Esophagus muscularis mucosa (tissue), 4 donors: ENCODE measurements around the gene GRIN3A. TPM values are rescaled to one million over a fixed set of nuclear protein-coding genes. Genes with fewer than 3 reads are reported as not detected.

Experiments
- DNase-seq: peaks from one replicate; pipeline ENCODE4 v3.0.0-alpha.2; 2017; ENCODE audit errors: extremely low spot score
- H3K27ac ChIP-seq, 4 donors: fragments of 200-600 bp; sonication (generic); replicated peaks in 1 of 4; 1 replicate in 3 of 4; 2 replicates in 1 of 4; pipeline ENCODE4 v1.5.1; 2016 to 2019; ENCODE audit warnings: mild to moderate bottlenecking in 1 of 4
- H3K27me3 ChIP-seq, 4 donors: fragments of 200-600 bp; sonication (generic); one replicate each; pipeline versions ENCODE4 v1.5.1 to v1.6.0; 2016 to 2019
- H3K36me3 ChIP-seq, 4 donors: fragments of 200-600 bp; sonication (generic); one replicate each; pipeline ENCODE4 v1.5.1; 2016 to 2019
- H3K4me1 ChIP-seq, 4 donors: fragments of 200-600 bp; sonication (generic); one replicate each; pipeline ENCODE4 v1.5.1; 2016 to 2019
- H3K4me3 ChIP-seq, 4 donors: fragments of 200-600 bp; sonication (generic); 1 replicate in 2 of 4; 2 replicates in 2 of 4; pipeline ENCODE4 v1.5.1; 2016 to 2019; ENCODE audit warnings: mild to moderate bottlenecking in 4 of 4, moderate library complexity in 1 of 4
- H3K9me3 ChIP-seq, 4 donors: fragments of 200-600 bp; sonication (generic); 1 replicate in 3 of 4; 2 replicates in 1 of 4; pipeline ENCODE4 v1.5.1; 2016 to 2019
- EP300 ChIP-seq: sonication (generic); formaldehyde crosslinking; IDR thresholded peaks from one replicate; pipeline ENCODE4 v1.6.1; 2017; ENCODE audit warnings: antibody characterized with exemption
- POLR2A ChIP-seq: fragments of 450-650 bp; IDR thresholded peaks from one replicate; pipeline ENCODE4 v1.6.1; 2017; ENCODE audit warnings: antibody characterized with exemption, moderate library complexity, mild to moderate bottlenecking, low read depth
- POLR2AphosphoS5 ChIP-seq, 2 donors: sonication (generic); formaldehyde crosslinking; IDR thresholded peaks; one replicate each; pipeline ENCODE4 v1.6.1; 2017; ENCODE audit warnings: antibody characterized with exemption in 2 of 2
- WGBS: methylation state at CpG from one replicate; pipeline ENCODE4 v1.1.5; 2018; 5-methylcytosine and 5-hydroxymethylcytosine counted together
- intact Hi-C: fragments of 100-400 bp; cut with DNase I; formaldehyde crosslinking; loops from one replicate; pipeline ENCODE4 v1.15.1; 2023
- total RNA-seq, 4 donors: library from RNA; depleted of rRNA; stranded (reverse); fragments of >200 nt; gene quantifications; one replicate each; pipeline versions ENCODE4 v1.1.0 to v1.2.1, GENCODE V29; 2016
- TF ChIP-seq, protein P1 (sequence below), 3 experiments: fragments of 200-600 bp in 2 of 3; fragments of 450-650 bp in 1 of 3; sonication (generic) in 2 of 3; IDR thresholded peaks; one replicate each; pipeline ENCODE4 v1.5.1; 2017 to 2019; ENCODE audit warnings: antibody characterized with exemption in 3 of 3, mild to moderate bottlenecking in 2 of 3, moderate library complexity in 1 of 3

The GRIN3A gene
- total RNA-seq, 4 donors from 2014 or later: under 0.01 to 0.58 (median 0.37) TPM

GRCh38 chr9:101708855-101709254, 29.6 kb downstream of the GRIN3A start:
- TF ChIP-seq, protein P1, sequence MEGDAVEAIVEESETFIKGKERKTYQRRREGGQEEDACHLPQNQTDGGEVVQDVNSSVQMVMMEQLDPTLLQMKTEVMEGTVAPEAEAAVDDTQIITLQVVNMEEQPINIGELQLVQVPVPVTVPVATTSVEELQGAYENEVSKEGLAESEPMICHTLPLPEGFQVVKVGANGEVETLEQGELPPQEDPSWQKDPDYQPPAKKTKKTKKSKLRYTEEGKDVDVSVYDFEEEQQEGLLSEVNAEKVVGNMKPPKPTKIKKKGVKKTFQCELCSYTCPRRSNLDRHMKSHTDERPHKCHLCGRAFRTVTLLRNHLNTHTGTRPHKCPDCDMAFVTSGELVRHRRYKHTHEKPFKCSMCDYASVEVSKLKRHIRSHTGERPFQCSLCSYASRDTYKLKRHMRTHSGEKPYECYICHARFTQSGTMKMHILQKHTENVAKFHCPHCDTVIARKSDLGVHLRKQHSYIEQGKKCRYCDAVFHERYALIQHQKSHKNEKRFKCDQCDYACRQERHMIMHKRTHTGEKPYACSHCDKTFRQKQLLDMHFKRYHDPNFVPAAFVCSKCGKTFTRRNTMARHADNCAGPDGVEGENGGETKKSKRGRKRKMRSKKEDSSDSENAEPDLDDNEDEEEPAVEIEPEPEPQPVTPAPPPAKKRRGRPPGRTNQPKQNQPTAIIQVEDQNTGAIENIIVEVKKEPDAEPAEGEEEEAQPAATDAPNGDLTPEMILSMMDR (IDR thresholded peaks at IDR 0.05): no peak
- TF ChIP-seq POLR2A: no peak
- no peak for TF ChIP-seq POLR2AphosphoS5 (IDR thresholded peaks at IDR 0.05)
- TF ChIP-seq EP300: no peak
- Histone ChIP-seq H3K4me1 (peaks cover 0 to 9% (median 8%) of the 10 kb centered on the region in 4 donors), H3K9me3 (no peaks in the 10 kb centered on the region), H3K27me3 (peaks cover 0 to 6% (median 0%) of the 10 kb centered on the region in 4 donors), H3K27ac (no peak overlapping the region), H3K4me3 (no peak overlapping the region), H3K36me3 (no peaks in the 10 kb centered on the region)
- DNase-seq: no peak
- 92% methylated on average over 2 of the region's 2 CpGs for WGBS
- intact Hi-C loops: no loop called here

DNA sequence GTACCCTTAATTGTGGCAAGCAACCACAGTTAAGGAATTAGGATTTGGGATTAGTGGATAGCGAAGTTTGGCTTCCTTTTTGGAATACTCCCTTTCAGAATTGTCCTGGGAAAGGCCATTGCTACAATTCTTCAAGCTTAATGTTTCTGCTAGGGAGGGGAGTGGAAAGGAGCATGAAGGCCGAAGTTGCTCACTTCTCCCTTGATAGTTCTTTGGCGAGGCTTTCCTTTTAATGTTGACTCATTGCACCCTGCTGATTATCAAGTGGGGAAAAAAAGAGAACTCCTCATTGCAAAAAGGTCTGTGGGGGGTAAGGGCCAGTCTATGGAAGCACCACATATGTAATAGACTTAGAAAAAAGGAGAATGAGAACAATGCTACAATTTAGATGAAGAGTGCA, 30.7 kb downstream of the GRIN3A start:
- TF ChIP-seq, protein P1 (IDR thresholded peaks at IDR 0.05): no peak
- TF ChIP-seq EP300 (no peak), POLR2A (no peak), POLR2AphosphoS5 (IDR thresholded peaks at IDR 0.05) (no peak)
- Histone ChIP-seq H3K27me3 (peaks cover 0 to 6% (median 0%) of the 10 kb centered on the region in 4 donors), H3K9me3 (no peaks in the 10 kb centered on the region), H3K36me3 (no peaks in the 10 kb centered on the region), H3K27ac (no peak overlapping the region), H3K4me3 (no peak overlapping the region), H3K4me1 (peaks cover 0 to 9% (median 8%) of the 10 kb centered on the region in 4 donors)
- DNase-seq: no peak
- 54% methylated on average over 3 of the region's 3 CpGs for WGBS
- intact Hi-C loops: no loop called here

DNA sequence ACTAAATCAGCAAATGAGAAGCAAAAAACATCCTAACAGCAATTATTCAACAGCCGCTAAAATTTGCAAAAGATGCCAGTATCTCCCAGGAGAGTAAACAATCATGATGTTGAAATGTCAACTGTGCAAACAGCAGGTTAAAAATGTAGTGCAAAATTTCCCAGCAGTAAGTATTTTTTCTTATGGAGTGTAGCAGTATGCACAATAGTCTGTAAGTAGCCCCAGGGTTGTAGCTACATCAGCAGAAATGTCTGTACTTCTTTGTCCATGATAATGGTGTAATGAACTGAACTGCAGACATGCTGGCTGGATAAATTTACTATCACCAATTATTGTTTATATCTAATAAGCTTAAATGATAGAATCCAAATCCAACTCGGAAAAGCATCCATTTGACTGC, 31.4 kb downstream of the GRIN3A start:
- Histone ChIP-seq H3K36me3 (no peaks in the 10 kb centered on the region), H3K4me1 (peaks cover 0 to 9% (median 8%) of the 10 kb centered on the region in 4 donors), H3K9me3 (no peaks in the 10 kb centered on the region), H3K27me3 (peaks cover 0 to 6% (median 0%) of the 10 kb centered on the region in 4 donors), H3K4me3 (no peak overlapping the region), H3K27ac (no peak overlapping the region)
- intact Hi-C loops: no loop called here
- TF ChIP-seq EP300 (no peak), POLR2A (no peak), POLR2AphosphoS5 (IDR thresholded peaks at IDR 0.05) (no peak)
- TF ChIP-seq, protein P1 (IDR thresholded peaks at IDR 0.05): no peak
- 74% methylated on average over 2 of the region's 2 CpGs for WGBS
- DNase-seq: no peak

DNA sequence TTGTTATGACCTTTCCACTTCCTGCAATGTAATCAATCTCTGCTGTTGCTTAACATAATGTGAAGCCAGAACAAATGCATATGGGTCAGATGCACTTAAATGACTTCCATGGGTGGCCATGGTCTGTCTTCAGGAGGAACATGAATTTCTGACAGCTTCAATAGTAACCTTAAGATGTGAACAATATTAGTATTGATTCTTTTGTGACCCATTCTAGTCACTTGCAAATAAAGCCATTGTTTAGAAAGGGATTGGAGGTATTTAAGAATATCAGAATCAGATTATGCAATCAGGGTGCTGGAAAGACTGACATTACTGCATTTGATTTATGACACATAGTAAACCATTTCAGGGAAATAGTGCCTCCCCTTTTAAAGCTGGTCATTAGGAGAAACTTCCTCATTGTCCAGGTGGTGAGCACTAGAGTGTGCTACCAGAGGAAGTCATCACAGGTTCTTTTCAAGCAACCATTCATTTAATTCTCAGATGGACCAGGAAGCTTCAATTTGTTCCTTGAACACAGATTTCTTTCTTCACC, 32.1 kb downstream of the GRIN3A start:
- H3K27ac ChIP-seq: no peak overlapping the region
- intact Hi-C loops: no loop called here
- H3K4me3 ChIP-seq: no peak overlapping the region
- peaks cover 0 to 6% (median 0%) of the 10 kb centered on the region in 4 donors for H3K27me3 ChIP-seq
- H3K36me3 ChIP-seq: no peaks in the 10 kb centered on the region
- H3K4me1 ChIP-seq: peaks cover 0 to 9% (median 8%) of the 10 kb centered on the region in 4 donors
- no peak for DNase-seq
- TF ChIP-seq POLR2AphosphoS5 (IDR thresholded peaks at IDR 0.05): no peak
- TF ChIP-seq POLR2A: no peak
- no peak for TF ChIP-seq EP300
- TF ChIP-seq, protein P1 (IDR thresholded peaks at IDR 0.05): no peak
- H3K9me3 ChIP-seq: no peaks in the 10 kb centered on the region
